ENCODE data around the gene NELL1.

The NELL1 gene

DNA sequence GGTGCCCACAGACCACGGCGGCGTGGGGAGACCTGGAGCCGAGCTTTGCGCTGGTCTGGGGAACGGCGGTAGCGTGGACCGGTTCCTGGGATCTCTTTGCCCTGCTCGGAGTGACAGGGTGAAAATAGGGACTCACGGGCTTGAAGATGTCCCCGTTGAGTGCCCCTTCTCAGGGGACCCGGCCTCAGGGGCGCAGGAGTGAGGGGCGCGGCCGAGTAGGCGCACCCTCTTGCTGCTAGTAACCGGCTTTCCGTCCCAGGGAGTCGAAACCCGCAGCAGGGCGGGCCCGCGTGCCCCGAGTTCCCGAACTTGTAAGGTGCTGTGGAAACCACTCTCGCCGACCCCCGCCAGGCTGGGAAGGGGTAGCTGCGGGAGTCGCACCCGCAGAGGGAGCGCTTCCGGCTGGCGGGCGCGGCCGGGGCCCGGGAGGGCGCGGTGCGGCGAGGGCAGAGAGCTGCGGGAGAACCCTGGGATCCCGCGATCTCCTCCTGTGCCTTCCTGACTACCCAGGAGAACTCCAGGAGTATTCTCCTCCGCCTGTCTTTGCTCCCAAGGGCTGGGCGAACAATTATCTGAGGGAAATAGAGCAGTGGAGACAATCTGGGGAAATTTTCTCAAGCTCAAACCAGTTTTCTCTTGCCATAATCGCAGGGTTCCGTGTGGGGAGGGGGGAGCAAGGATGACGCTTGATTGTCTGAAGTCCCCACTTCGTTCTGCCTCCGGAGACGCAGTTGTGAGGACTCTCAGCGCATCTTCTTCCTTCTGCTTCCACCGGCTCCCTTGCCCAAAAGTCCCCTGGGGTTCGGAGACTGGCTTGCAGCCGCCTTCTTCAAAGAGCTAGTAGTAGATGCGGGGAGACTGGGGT lies 666 bp downstream of the NELL1 start:
- no peak for DNase-seq

DNA sequence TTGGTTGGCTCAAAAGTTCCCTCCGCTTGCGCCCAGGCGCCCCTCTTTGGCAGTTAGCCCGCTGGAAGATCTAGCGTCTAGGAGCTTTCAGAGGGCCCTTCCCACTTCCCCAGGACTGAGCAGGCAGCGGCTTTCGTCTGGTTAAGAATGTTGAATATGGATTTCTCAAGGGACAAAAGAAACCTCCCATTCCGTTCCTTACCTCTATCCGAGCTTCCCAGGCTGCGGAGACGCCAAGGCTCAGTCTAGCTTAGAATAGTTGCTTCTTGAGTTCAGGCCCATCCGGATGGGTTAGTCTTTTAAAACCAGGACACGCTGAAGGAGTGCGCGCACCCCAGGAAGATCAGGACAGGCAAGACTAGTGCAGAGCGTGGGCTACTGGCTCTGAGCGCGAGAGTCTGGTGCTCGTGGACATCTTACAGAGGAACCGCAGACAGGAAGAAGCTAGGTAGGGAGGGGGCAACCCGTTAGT lies 1.6 kb downstream of the NELL1 start:
- DNase-seq, result no peak

DNA sequence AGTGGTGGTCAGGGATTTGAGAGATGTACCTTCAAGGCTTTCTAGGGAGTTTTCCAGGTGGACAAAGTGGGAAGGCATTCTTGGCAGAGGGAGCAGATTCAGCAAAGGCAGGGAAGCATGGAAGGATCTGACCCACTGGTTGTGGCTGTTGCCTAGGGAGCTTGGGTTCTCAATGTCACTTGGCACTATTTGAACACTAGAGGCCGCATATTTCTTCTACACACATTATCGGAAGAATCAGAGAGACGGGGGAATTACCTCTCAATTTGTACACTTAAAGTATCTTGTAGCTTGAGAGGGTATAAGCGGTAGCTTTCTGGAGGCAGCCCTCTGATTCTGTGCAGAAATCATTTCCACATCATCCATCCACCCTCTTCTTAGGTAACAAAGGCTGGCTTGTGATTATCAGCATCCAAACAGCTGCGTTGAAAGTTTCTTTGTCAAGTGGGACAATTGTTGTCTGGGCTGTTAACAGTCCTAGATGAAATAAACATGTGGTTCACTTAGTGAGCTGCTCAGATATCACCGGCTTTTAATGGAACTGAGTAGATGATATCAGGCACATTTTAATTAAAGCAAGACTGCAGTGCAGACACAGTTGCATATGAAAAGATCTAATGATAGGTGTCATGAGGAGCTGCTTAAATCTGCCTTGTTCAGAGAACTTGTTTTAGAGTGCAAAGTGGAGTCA lies 2.6 kb downstream of the NELL1 start:
- DNase-seq, result no peak

DNA sequence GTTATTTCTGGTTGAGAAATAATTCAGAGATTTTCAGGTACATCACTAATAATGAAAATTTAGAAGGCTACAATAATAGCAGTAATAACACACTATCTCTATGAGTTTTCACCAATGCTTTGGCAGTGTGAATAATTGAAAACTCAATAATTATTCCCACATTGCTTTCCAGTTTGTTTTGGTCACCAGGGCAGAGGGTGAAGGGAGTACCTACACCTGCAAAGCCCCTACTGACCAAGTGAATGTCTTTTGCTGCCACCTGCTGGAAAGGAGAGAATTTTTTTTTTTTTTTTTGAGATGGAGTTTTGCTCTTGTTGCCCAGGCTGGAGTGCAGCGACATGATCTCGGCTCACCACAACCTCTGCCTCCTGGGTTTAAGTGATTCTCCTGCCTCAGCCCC lies 3.2 kb downstream of the NELL1 start:
- DNase-seq, result no peak

DNA sequence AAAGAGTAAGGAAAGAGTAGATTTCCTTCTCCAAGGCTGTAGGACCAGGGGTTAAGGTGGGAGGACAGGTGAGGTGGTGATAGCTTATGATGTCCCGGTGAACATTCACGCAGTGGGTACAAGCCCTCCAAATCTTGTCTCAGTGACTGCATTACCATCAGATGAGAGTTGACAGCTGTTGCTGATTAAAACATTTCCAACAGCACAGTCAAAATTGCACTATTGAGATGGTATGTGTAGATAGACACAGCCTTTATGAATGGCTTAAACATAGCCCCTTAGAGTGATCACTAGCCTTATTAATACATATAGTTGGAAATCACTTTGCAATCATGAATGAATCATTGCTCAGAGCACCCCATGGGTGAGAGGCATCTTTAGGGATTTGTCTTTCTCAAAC lies 7.3 kb downstream of the NELL1 start:
- DNase-seq, result no peak

DNA sequence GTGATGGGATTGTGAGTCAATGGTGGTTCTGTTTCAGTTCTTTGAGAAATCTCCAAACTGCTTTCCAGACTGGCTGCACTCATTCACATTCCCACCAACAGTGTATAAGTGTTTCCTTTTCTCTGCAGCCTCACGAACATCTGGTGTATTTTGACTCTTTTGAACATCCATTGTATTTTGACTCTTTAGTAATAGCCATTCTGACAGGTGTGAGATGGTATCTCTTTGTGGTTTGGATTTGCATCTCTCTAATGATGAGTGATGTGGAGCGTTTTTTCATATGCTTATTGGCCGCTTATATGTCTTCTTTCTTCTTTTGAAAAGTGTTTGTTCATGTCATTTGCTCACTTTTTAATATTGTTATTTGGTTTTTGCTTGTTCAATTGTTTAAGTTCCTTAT lies 19.4 kb downstream of the NELL1 start:
- no peak for DNase-seq

DNA sequence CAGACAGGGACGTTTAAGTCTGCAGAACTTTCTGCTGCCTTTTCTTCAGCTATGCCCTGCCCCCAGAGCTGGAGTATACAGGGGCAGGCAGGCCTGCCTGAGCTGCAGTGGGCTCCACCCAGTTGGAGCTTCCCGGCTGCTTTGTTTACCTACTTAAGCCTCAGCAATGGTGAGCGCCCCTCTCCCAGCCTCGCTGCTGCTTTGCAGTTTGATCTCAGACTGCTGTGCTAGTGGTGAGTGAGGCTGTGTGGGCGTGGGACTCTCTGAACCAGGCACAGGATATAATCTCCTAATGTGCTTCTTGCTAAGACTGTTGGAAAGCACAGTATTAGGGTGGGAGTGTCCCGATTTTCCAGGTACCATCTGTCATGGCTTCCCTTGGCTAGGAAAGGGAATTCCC lies 38.5 kb downstream of the NELL1 start:
- no peak for DNase-seq

DNA sequence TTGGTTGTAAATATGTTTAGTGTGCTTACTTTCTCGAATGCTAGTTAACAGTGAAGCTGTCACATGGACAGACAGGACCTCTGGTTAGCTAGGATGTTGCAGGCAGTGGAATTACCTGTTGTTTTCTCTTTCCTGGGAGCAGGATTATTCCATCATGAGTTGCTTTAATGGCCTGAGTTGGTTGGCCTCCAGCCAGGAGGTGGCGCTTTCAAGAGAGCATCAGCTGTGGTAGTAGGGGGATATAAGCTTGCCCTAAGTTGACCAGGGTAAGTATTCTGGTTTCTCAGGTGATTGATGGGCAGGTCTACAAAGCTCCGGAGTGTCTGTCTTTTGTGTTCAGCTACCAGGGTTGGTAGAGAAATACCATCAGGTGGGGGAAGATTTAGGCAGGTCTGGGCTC lies 43.5 kb downstream of the NELL1 start:
- no peak for DNase-seq

DNA sequence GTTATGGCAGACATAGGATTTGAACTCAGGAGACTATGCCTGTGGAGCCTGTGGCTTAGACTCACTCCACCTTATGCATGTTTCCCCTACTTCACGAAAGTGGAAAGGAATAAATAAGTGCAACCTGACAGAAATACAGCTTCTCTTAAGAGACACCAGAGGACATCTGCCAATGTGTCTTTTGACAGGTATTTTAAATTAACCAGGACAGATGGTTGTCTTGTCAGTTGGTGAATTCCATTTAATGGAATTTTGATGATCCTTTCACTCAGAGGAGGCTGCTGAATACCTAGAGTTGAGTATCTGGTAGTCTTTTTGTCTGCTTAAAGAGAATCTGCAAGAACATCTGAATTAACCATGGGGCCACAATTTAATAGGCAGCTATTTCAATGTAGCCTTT lies 46.1 kb downstream of the NELL1 start:
- no peak for DNase-seq

DNA sequence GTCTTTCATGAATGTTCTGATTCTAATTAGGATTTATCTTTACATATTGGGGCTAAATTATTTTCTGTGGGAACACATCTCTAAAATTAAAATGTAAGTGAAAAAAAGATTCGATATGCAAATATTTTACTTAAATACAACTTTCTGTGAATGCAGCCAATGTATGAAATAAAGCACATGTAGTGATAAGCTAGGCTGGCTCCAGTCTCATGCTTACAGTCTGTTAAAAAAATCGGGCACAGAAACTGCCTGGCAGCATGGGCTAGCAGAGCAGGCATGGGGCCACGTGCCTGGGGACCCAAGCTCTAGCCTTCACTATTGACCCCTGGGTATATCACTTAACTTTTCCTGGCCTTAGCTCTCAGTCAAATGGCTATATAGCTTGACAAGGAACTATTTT lies 46.5 kb downstream of the NELL1 start:
- DNase-seq, result no peak

DNA sequence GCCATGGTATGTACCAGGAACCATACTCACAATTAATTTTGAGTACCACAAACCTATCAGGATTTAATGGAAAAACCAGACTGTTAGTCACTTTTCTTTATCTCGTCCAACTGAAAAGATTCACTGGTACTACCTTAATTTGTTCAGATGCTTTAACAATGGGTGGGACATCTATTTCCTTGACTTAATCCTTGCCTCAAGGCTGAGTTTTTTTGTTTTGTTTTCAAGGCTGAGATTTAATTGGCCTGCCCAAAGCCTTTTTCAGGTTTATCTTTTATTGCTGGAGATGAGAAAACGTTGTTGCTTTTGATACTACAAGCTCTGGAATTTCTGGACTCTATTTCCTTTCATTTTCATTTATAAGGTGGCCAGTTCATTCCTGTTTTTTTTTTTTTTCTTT lies 50.4 kb downstream of the NELL1 start:
- DNase-seq, result no peak

DNA sequence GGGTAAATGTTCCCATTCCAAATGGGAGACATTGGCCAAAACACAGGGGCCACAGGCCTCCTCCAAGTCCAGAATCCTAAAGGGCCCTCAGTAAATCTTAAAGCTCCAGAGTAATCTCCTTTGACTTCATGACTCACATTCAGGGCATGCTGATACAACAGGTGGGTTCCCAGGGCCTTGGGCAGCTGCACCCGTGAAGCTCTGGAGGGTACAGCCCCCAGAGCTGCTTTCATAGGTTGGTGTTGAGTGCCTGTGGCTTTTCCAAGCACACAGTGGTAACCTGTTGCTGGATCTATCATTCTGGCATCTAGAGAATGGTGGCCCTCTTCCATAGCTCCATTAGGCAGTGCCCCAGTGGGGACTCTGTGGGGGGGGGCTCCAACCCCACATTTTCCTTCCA lies 54.0 kb downstream of the NELL1 start:
- DNase-seq, result no peak

DNA sequence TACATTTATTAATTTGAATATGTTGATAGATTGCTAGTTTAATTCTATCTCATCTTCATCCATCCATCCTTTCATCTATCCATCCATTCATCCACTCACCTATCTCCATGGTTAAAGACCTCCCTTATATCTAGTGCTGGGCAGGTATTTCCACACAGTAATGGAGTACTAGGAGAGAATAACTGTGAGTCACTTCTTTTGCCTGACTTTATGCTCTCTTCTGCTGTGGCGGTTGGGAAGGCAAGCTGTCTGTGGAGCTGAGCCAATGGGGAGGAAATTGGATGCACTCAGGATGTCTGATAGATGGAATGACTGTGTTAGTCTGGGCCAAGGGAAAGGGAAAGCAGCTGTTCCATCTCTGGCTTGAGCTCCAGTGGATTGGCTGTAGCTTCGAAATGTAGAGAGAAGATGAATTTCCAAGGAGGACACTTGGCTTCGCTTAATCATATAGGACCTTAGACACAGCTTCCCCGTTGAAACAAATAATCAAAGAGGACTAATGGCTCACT lies 60.3 kb downstream of the NELL1 start:
- no peak for DNase-seq

DNA sequence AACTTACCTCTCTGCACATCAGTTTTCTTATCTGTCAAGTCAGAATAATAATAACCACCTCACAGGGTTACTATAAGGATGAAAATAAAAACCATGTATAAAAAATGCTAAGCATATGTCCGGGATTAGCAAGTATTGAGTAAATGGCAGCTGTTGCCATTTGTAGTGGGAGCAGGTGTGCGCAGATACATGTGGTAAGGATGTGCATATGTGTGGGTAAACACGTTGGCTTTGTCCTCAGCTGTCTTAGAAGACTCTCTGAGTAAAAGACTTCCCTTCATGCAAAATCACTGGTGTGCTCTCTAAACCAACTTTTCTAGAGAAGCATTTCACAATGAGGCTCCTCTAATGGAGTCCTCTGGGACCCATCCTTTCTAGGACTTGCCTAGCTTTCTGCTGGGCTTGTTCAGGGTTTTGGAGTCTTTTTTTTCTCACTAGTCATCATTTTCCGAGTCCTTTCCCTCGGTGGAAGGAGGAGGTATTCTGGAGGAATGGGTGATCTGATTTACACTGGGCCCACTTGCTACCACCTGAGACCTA lies 62.4 kb downstream of the NELL1 start:
- DNase-seq, result no peak

DNA sequence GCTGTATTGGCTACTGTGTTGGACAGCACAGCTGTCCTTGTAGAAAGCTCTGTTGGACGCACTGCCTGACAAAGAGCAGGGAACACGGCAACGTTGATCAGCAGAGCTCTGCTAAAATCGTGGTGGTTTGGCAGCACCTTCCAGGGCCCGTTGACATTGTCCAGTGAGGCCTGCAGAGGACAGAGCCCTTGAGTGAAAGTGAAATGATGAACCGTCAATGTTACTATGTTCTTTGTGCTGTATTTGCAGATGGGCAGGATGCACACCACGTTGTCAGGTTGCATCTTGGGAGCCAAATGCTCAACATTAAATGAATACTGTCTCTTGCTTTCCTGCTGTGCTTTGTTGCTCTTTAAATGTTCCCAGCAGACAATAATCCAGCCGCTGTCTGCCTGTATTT lies 69.7 kb downstream of the NELL1 start:
- no peak for DNase-seq

DNA sequence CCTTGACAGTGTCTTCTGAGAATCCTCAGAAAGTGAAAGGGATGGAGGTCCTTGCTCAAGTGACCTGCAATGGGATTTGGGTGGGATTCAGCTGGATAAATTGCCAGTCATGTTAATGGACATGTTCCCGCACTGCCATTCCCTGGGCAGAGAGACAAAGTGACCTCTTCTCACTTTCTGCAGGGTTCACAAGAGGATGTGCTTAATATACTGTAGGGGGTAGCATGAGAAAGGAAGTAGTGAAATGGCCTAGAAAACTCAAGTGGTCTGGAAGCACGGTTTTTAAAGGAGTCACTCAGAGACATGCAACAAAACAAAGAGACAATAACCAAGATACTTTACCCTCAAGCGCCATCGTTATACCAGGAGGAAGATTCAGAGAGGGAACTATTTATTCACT lies 70.2 kb downstream of the NELL1 start:
- DNase-seq, result no peak

DNA sequence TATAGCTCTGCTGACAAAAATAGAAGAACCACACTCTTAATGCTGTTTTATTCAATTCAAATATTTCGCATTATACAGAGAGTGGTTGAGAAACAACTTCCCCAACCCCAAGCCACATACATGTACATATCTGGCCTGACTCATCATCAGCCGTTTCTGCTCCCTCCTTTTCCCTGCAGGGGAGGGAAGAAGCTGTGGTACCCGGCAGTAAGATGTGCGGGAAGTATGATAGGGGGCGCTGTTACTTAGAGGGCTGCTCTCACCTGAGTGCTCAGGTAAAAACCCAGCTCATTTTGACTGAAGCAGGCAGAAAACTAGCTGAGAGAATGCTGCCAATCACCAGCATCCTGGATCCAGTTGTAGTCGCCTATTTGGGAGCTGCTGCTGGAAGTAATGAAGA lies 85.5 kb downstream of the NELL1 start:
- no peak for DNase-seq

DNA sequence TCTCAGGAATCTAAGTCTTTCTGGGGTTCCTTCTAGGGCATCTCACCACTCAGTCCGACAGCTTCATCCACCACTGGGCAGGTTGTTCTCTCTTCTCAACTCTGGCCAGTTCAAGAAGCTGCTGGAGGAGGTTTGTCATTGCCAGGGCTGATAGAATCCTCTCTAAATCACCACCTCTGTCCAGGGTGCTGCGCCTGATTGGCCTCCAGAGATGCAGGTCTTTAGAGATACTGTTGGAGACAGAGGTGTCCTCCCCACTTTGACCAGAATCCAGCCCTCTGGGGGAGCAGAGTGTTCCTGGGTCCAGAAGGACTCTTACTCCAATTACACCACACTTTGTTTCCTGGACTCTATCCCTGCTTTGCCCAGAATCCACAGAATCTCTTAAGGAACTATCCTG lies 90.2 kb downstream of the NELL1 start:
- DNase-seq, result no peak

DNA sequence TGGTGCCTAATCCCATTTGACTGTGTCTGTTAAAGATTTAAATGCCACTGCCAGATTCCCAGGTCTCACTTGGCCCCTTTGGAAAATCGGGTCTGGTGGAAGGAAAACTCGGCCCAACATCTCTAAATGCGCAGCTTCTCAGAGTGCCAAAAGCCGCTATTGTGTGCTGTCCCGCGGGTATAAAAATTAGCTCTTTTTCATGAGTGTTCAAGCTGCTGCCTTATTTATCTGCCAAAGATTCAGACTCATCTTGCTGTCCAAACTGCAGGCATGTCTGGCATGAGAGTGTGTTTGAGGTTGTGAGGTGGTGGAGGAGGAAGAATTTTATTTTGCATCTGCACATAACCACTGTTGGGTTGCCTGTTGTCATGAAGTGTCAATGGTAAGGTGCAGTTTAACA lies 91.4 kb downstream of the NELL1 start:
- no peak for DNase-seq

DNA sequence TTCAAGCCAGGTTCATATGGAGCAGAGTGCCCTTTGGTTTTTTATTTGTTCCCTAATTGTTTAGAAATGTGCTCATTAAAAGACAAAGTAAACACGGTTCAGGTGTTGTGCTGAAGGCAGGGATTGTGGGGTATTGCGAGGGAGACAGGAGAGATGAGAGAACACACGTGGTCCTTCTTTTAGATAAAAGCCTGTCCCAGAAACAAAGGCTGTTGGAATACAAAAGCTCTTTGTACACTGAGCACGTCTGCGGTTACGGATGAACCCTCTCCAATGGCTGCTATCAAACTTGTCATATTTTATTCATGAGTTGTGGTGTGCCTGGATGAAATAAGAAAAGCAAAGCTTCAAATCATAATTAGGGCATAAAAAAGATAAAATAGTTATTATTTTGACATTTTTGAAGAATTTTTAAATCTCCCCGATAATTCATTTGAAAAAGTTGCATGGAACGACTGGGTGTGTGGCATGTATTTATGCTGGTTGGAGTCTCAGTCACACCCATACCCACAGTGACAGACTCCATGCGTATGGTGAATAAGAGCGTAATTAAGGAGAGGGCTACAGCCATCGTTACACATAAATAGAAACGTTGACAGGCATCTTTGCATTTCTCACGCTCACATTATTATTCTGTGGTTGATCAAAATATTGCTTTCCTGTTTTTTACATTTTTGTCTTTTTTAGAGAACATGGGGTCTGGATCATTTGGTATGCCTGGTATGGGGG lies 92.9 kb downstream of the NELL1 start:
- no peak for DNase-seq

DNA sequence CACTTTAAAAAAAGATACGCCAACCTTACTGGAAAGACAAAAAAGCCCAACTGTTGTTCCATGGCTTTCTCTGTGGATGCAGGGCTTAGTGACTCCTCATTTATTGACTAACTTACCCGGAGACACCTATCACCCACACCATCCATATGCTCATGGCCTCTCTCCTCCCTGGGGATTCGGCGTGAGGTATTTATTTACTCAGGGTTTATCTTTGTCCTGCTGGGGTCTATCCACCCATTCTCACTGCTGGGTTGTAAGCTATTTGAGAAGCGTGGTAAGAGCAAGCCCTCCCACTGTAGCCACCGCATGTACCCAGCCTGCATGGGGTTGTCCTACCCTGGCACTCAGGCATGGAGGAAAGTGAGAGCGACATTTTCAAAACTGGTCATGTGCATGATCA lies 93.6 kb downstream of the NELL1 start:
- no peak for DNase-seq

DNA sequence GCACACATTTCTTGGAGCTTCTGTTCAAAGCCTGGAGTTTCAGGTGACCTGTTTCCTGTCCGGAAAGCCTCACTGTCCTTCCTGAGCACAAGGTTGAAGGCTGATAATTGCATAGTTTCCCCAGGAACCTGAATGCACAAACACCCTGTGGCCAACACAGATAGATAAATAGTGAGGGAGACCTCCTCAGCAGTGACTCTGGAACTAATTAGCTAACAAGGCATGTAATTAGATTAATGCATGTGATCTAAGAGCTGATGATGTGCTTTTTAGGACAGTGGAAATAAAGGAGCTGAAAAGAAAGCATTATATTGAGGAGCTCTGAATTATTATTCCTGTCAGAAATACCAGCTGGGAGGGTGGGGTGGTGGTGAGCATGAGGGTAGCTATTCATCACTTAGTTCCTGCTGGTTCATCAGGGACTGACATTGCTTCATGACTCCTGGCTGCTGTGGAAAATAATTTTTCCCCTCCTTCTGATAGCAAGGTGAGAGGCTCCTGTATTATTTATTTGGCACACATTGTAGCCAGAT lies 101.1 kb downstream of the NELL1 start:
- DNase-seq, result no peak

DNA sequence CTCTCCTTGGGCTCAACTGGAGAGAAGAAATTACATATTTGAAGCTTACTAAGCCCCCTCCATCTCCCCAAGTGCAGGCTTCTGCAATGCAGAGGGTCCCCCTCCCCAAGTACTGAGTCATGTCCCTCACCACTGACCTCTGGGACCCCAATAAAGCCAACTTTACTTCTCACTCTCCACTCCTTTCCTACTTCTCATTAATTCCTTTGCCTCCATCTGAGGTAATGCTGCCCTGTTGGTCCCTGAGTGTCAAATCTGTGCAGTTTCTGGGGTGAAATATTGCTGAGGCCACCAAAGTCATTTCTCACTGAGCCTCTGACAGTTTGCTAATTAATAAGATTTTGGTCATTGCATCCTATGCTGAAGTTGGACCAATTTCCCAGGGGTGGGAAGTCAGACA lies 101.6 kb downstream of the NELL1 start:
- DNase-seq, result no peak

Data from inflammatory macrophage treated with lipopolysaccharide for 4 hours (primary cell).